Keratinocyte (primary cell): ENCODE data around the gene IGSF6.

Experiments
- CTCF ChIP-seq, 3 experiments: IDR thresholded peaks in 1 of 3; conservative IDR thresholded peaks in 1 of 3; optimal IDR thresholded peaks in 1 of 3; 2 replicates in 2 of 3; 3 replicates in 1 of 3; pipeline versions ENCODE3 to v1.5.1; 2011; ENCODE audit warnings: low read length in 3 of 3, mild to moderate bottlenecking in 3 of 3, moderate library complexity in 2 of 3, control low read depth in 1 of 3, inconsistent platforms in 1 of 3; ENCODE audit not compliant: insufficient read depth in 2 of 3; ENCODE audit errors: extremely low read depth in 1 of 3
- EZH2 ChIP-seq: IDR thresholded peaks from one replicate; pipeline ENCODE4 v1.6.1; 2012; ENCODE audit warnings: inconsistent platforms, mild to moderate bottlenecking, low read length, moderate library complexity

- TF ChIP-seq CTCF (optimal IDR thresholded peaks at IDR 0.05 in 1 of 3, IDR thresholded peaks at IDR 0.05 in 1 of 3, conservative IDR thresholded peaks at IDR 0.05 in 1 of 3; ENCODE audit: extremely low read depth in 1 of 3, insufficient read depth in 2 of 3, low read length in 3 of 3), result no peak
- no peak for TF ChIP-seq EZH2
These were observed 42.3 kb downstream of the IGSF6 start for GRCh38 chr16:21610006-21610544.
